ENCODE data around the gene TENM3. TPM values are rescaled to one million over a fixed set of nuclear protein-coding genes. Genes with fewer than 3 reads are reported as not detected.

TENM3 gene
- total and polyA plus RNA-seq, 2 of the 8 experiments (the other 6 are each of a cell fraction or from before 2014, with no cell fraction given) = 36.9 to 69.3 TPM

- H3K23me2 ChIP-seq (ENCODE audit: low read depth, low read length) = no peaks in the 10 kb centered on the region
- H4K20me1 ChIP-seq (replicated peaks in 1 of 2; ENCODE audit: control insufficient read depth in 1 of 2, insufficient read depth in 2 of 2, low read length in 2 of 2) = no peaks in the 10 kb centered on the region
- no peak overlapping the region for H3K14ac ChIP-seq (ENCODE audit: insufficient read length)
- no peak overlapping the region for H3K4me2 ChIP-seq (ENCODE audit: insufficient read depth in 1 of 2, low read depth in 2 of 2, low read length in 2 of 2)
- H3K79me1 ChIP-seq (ENCODE audit: low read depth, low read length) = no peaks in the 10 kb centered on the region
- no peak overlapping the region for H2BK15ac ChIP-seq (ENCODE audit: low read length)
- H2BK5ac ChIP-seq (ENCODE audit: low read depth, low read length) = no peak overlapping the region
- H3K56ac ChIP-seq (replicated peaks; ENCODE audit: insufficient read length, low read depth, low read length) = no peak overlapping the region
- CTCF ChIA-PET (ENCODE audit: partially characterized antibody) = interaction anchor here (0.6 kb wide), 1 partner anchor 160 kb away, joined by 4 read pairs; no protein-coding TSS in a partner anchor
- no peak overlapping the region for H3K9ac ChIP-seq (replicated peaks in 1 of 4; ENCODE audit: extremely low read depth in 1 of 4, low read depth in 3 of 4, low read length in 3 of 4)
- no peaks in the 10 kb centered on the region for H3K27me3 ChIP-seq (replicated peaks in 1 of 4; ENCODE audit: control insufficient read depth in 3 of 4, extremely low read depth in 1 of 4, insufficient read depth in 3 of 4, low read length in 3 of 4)
- DNase-seq (ENCODE audit: low read depth in 1 of 2, low spot score in 2 of 2) (no peak), FAIRE-seq (no peak)
- H2BK120ac ChIP-seq (replicated peaks; ENCODE audit: low read depth, low read length) = no peak overlapping the region
- H3K4me1 ChIP-seq (replicated peaks in 1 of 4; ENCODE audit: control insufficient read depth in 3 of 4, insufficient read depth in 4 of 4, low read length in 3 of 4) = peaks cover 0 to 5% (median 0%) of the 10 kb centered on the region in 4 experiments; a peak in 1 of 7 replicates
- H2AK5ac ChIP-seq (ENCODE audit: low read depth, low read length) = no peak overlapping the region
- H4K91ac ChIP-seq (replicated peaks; ENCODE audit: insufficient read length, low read length) = no peak overlapping the region
- no peak overlapping the region for H2BK20ac ChIP-seq (ENCODE audit: low read length)
- H3K36me3 ChIP-seq (ENCODE audit: control insufficient read depth in 2 of 4, insufficient read depth in 4 of 4, low read length in 3 of 4) = no peaks in the 10 kb centered on the region; a peak in 1 of 8 replicates
- no peaks in the 10 kb centered on the region for H3K9me3 ChIP-seq (ENCODE audit: insufficient read depth in 2 of 2, low read depth in 1 of 2, low read length in 1 of 2)
- WGBS, 2 experiments (ENCODE audit: extremely low coverage in 1 of 2, insufficient coverage in 1 of 2, insufficient read length in 1 of 2, insufficient replicate concordance in 2 of 2, low coverage in 1 of 2, low lambda C conversion rate in 2 of 2, missing lambda C conversion rate in 1 of 2) = 89% methylated on average over 6 of the region's 6 CpGs; no CpG with 5 or more reads in 1 of the 2 experiments
- no peak overlapping the region for H4K8ac ChIP-seq (ENCODE audit: extremely low read depth, insufficient read depth, low read length)
- H3K27ac ChIP-seq (ENCODE audit: low read depth, low read length) = no peak overlapping the region
- no peak for TF ChIP-seq CEBPB (IDR thresholded peaks at IDR 0.05; ENCODE audit: low read depth, low read length)
- no peak overlapping the region for H2BK12ac ChIP-seq (ENCODE audit: low read depth, low read length)
- H3K4me3 ChIP-seq (ENCODE audit: extremely low read depth in 1 of 4, insufficient read depth in 2 of 4, low read depth in 3 of 4, low read length in 4 of 4) = no peak overlapping the region
- H3K79me2 ChIP-seq (ENCODE audit: control insufficient read depth in 1 of 2, insufficient read depth in 2 of 2, low read length in 2 of 2) = no peaks in the 10 kb centered on the region
- no peak overlapping the region for H3K23ac ChIP-seq (ENCODE audit: insufficient read length)
- H4K5ac ChIP-seq (ENCODE audit: insufficient read length, low read depth, low read length) = no peak overlapping the region
- H3K18ac ChIP-seq (ENCODE audit: extremely low read depth, low read length) = no peak overlapping the region
- POLR2A ChIA-PET (ENCODE audit: partially characterized antibody) = interaction anchor here (1.2 kb wide), 1 partner anchor 18 kb away, joined by 3 read pairs; no protein-coding TSS in a partner anchor
- H3K4ac ChIP-seq (replicated peaks; ENCODE audit: insufficient read length, low read depth, low read length) = no peak overlapping the region
- H2AFZ ChIP-seq (ENCODE audit: low read length) = no peak overlapping the region
Measured at GRCh38 chr4:182227611-182228010, 15.6 kb upstream of the TENM3 start.
